H1 (cell line): ENCODE results near the gene WDR27. TPM values are rescaled to one million over a fixed set of nuclear protein-coding genes. Genes with fewer than 3 reads are reported as not detected.

Source experiments
- CTCF ChIA-PET: fragments of 300-600 bp; sonication (Branson Sonifier 250); formaldehyde crosslinking; loops from one replicate; lab custom pipeline; 2021; ENCODE audit not compliant: partially characterized antibody; lab: Charles Lee
- POLR2A ChIA-PET: fragments of 300-600 bp; sonication (Branson Sonifier 250); formaldehyde crosslinking; loops from one replicate; lab custom pipeline; 2021; ENCODE audit warnings: inconsistent platforms; ENCODE audit not compliant: partially characterized antibody; lab: Charles Lee
- DNase-seq, 2 experiments: peaks; one replicate each; pipeline versions ENCODE4 v3.0.0 to v3.0.0-alpha.2; 2010 to 2022; ENCODE audit warnings: low spot score in 2 of 2, low read depth in 1 of 2, mixed read lengths in 1 of 2
- FAIRE-seq: peaks from 2 replicates; lab custom pipeline; 2011; peaks lifted over from hg19 to GRCh38; lab: Jason Lieb, UNC
- H2AFZ ChIP-seq: 2 replicates; pipeline ENCODE4 v1.8.1; 2012; ENCODE audit warnings: low read length, inconsistent platforms
- H2AK5ac ChIP-seq: 2 replicates; pipeline ENCODE4 v1.6.1; 2013; ENCODE audit warnings: low read depth, low read length
- H2BK120ac ChIP-seq: replicated peaks from 2 replicates; pipeline ENCODE3; 2013; ENCODE audit warnings: low read depth, low read length, inconsistent platforms
- H2BK12ac ChIP-seq: 2 replicates; pipeline ENCODE4 v1.6.1; 2013; ENCODE audit warnings: low read depth, low read length
- H2BK15ac ChIP-seq: 2 replicates; pipeline ENCODE4 v1.6.1; 2013; ENCODE audit warnings: low read length
- H2BK20ac ChIP-seq: 2 replicates; pipeline ENCODE4 v1.6.1; 2013; ENCODE audit warnings: low read length
- H2BK5ac ChIP-seq: 2 replicates; pipeline ENCODE4 v1.6.1; 2013; ENCODE audit warnings: low read depth, low read length
- H3K14ac ChIP-seq: 2 replicates; pipeline ENCODE4 v1.6.1; 2013; ENCODE audit warnings: inconsistent platforms; ENCODE audit not compliant: insufficient read length
- H3K18ac ChIP-seq: 2 replicates; pipeline ENCODE4 v1.6.1; 2013; ENCODE audit warnings: low read length; ENCODE audit errors: extremely low read depth
- H3K23ac ChIP-seq: 2 replicates; pipeline ENCODE4 v1.6.1; 2013; ENCODE audit warnings: inconsistent platforms; ENCODE audit not compliant: insufficient read length
- H3K23me2 ChIP-seq: 2 replicates; pipeline ENCODE4 v1.6.1; 2013; ENCODE audit warnings: low read depth, low read length
- H3K27ac ChIP-seq: 2 replicates; pipeline ENCODE4 v1.6.1; 2011; ENCODE audit warnings: low read depth, low read length, inconsistent platforms
- H3K27me3 ChIP-seq, 4 experiments: replicated peaks in 1 of 4; 1 replicate in 1 of 4; 2 replicates in 3 of 4; pipeline versions ENCODE4 v1.6.1 to v1.8.1; 2011 to 2013; ENCODE audit warnings: low read length in 3 of 4, mild to moderate bottlenecking in 3 of 4, inconsistent platforms in 2 of 4, mixed read lengths in 2 of 4, moderate library complexity in 1 of 4; ENCODE audit not compliant: control insufficient read depth in 3 of 4, insufficient read depth in 3 of 4; ENCODE audit errors: extremely low read depth in 1 of 4
- H3K36me3 ChIP-seq, 4 experiments: 2 replicates each; pipeline versions ENCODE4 v1.6.1 to v1.8.1; 2011 to 2013; ENCODE audit warnings: mild to moderate bottlenecking in 4 of 4, low read length in 3 of 4, moderate library complexity in 2 of 4, control low read depth in 1 of 4, inconsistent platforms in 1 of 4; ENCODE audit not compliant: insufficient read depth in 4 of 4, control insufficient read depth in 2 of 4
- H3K4ac ChIP-seq: replicated peaks from 2 replicates; pipeline ENCODE3; 2013; ENCODE audit warnings: low read length, low read depth, mixed read lengths, inconsistent platforms; ENCODE audit not compliant: insufficient read length
- H3K4me1 ChIP-seq, 4 experiments: replicated peaks in 1 of 4; 1 replicate in 1 of 4; 2 replicates in 3 of 4; pipeline versions ENCODE4 v1.6.1 to v1.8.1; 2011 to 2013; ENCODE audit warnings: low read length in 3 of 4, inconsistent platforms in 2 of 4, mixed read lengths in 1 of 4; ENCODE audit not compliant: insufficient read depth in 4 of 4, control insufficient read depth in 3 of 4
- H3K4me2 ChIP-seq, 2 experiments: 2 replicates each; pipeline versions ENCODE4 v1.6.1 to v1.8.1; 2011 to 2013; ENCODE audit warnings: low read depth in 2 of 2, low read length in 2 of 2, control low read depth in 1 of 2, inconsistent platforms in 1 of 2, mild to moderate bottlenecking in 1 of 2; ENCODE audit not compliant: insufficient read depth in 1 of 2
- H3K4me3 ChIP-seq, 4 experiments: fragments of 200-600, 300-600 bp in 1 of 4; sonication (generic), shearing (Covaris generic), sonication (Bioruptor Twin) in 1 of 4; 2 replicates each; pipeline versions ENCODE4 v1.5.1 to v1.8.1; 2011 to 2016; ENCODE audit warnings: low read length in 4 of 4, low read depth in 3 of 4, control low read depth in 2 of 4, inconsistent platforms in 2 of 4, mild to moderate bottlenecking in 2 of 4, mixed read lengths in 1 of 4, moderate library complexity in 1 of 4; ENCODE audit not compliant: insufficient read depth in 2 of 4; ENCODE audit errors: extremely low read depth in 1 of 4
- H3K56ac ChIP-seq: replicated peaks from 2 replicates; pipeline ENCODE3; 2013; ENCODE audit warnings: low read depth, mild to moderate bottlenecking, mixed read lengths, low read length, inconsistent platforms; ENCODE audit not compliant: insufficient read length
- H3K79me1 ChIP-seq: 2 replicates; pipeline ENCODE4 v1.6.1; 2013; ENCODE audit warnings: low read depth, low read length, control low read depth
- H3K79me2 ChIP-seq, 2 experiments: 2 replicates each; pipeline versions ENCODE4 v1.6.1 to v1.8.1; 2012 to 2013; ENCODE audit warnings: low read length in 2 of 2, mild to moderate bottlenecking in 2 of 2, inconsistent platforms in 1 of 2; ENCODE audit not compliant: insufficient read depth in 2 of 2, control insufficient read depth in 1 of 2
- H3K9ac ChIP-seq, 4 experiments: replicated peaks in 1 of 4; 1 replicate in 1 of 4; 2 replicates in 3 of 4; pipeline versions ENCODE4 v1.6.1 to v1.8.1; 2011 to 2013; ENCODE audit warnings: low read depth in 3 of 4, low read length in 3 of 4, control low read depth in 2 of 4, mild to moderate bottlenecking in 2 of 4, moderate library complexity in 2 of 4, inconsistent platforms in 1 of 4; ENCODE audit errors: extremely low read depth in 1 of 4
- H3K9me3 ChIP-seq, 2 experiments: 2 replicates each; pipeline versions ENCODE4 v1.6.1 to v1.8.1; 2012 to 2013; ENCODE audit warnings: mild to moderate bottlenecking in 2 of 2, moderate library complexity in 2 of 2, control low read depth in 1 of 2, inconsistent platforms in 1 of 2, low read depth in 1 of 2, low read length in 1 of 2, mixed read lengths in 1 of 2; ENCODE audit not compliant: insufficient read depth in 2 of 2
- H4K20me1 ChIP-seq, 2 experiments: replicated peaks in 1 of 2; 2 replicates each; pipeline versions ENCODE3 to v1.8.1; 2011 to 2013; ENCODE audit warnings: inconsistent platforms in 2 of 2, low read length in 2 of 2, mild to moderate bottlenecking in 1 of 2; ENCODE audit not compliant: insufficient read depth in 2 of 2, control insufficient read depth in 1 of 2
- H4K5ac ChIP-seq: 2 replicates; pipeline ENCODE4 v1.6.1; 2013; ENCODE audit warnings: low read length, low read depth, mixed read lengths, inconsistent platforms; ENCODE audit not compliant: insufficient read length
- H4K8ac ChIP-seq: 2 replicates; pipeline ENCODE4 v1.8.0; 2013; ENCODE audit warnings: mild to moderate bottlenecking, moderate library complexity, low read length, inconsistent platforms; ENCODE audit not compliant: insufficient read depth; ENCODE audit errors: extremely low read depth
- H4K91ac ChIP-seq: replicated peaks from 2 replicates; pipeline ENCODE3; 2013; ENCODE audit warnings: low read length, mixed read lengths, inconsistent platforms; ENCODE audit not compliant: insufficient read length
- CBX8 ChIP-seq: fragments of 300-800, 300-1000 bp; sonication (generic); IDR thresholded peaks from 2 replicates; pipeline ENCODE4 v1.7.1; 2016; ENCODE audit warnings: low read depth, low read length, borderline replicate concordance
- CTBP2 ChIP-seq: IDR thresholded peaks from 2 replicates; pipeline ENCODE4 v1.7.0; 2011; ENCODE audit warnings: borderline replicate concordance, mild to moderate bottlenecking, moderate library complexity, mixed read lengths, low read length; ENCODE audit not compliant: insufficient read depth, insufficient read length
- EP300 ChIP-seq, 2 experiments: IDR thresholded peaks; 1 replicate in 1 of 2; 2 replicates in 1 of 2; pipeline ENCODE4 v1.6.1; 2011 to 2012; ENCODE audit warnings: low read depth in 2 of 2, low read length in 2 of 2, mild to moderate bottlenecking in 2 of 2, borderline replicate concordance in 1 of 2, inconsistent platforms in 1 of 2, moderate library complexity in 1 of 2
- HDAC6 ChIP-seq: IDR thresholded peaks from one replicate; pipeline ENCODE4 v1.7.1; 2012; ENCODE audit warnings: low read depth, mild to moderate bottlenecking, inconsistent platforms, low read length, moderate library complexity
- KDM1A ChIP-seq: fragments of 200-600, 300-600 bp; sonication (generic); IDR thresholded peaks from 2 replicates; pipeline ENCODE4 v1.7.1; 2016; ENCODE audit warnings: mild to moderate bottlenecking, low read length, borderline replicate concordance
- PHF8 ChIP-seq: fragments of 200-600 bp; sonication (generic); conservative IDR thresholded peaks from 2 replicates; pipeline ENCODE4 v1.7.1; 2012; ENCODE audit warnings: low read depth, mild to moderate bottlenecking, inconsistent platforms, low read length, moderate library complexity
- RAD21 ChIP-seq, 2 experiments: IDR thresholded peaks in 1 of 2; conservative IDR thresholded peaks in 1 of 2; 2 replicates each; pipeline ENCODE4 v1.6.1; 2011; ENCODE audit warnings: low read depth in 2 of 2, low read length in 2 of 2, improper control_type of control experiment in 1 of 2, inconsistent platforms in 1 of 2, mild to moderate bottlenecking in 1 of 2, moderate library complexity in 1 of 2
- RNF2 ChIP-seq: fragments of 200-900, 300-1000 bp; sonication (generic); IDR thresholded peaks from 2 replicates; pipeline ENCODE4 v1.7.1; 2016; ENCODE audit warnings: borderline replicate concordance, low read depth, mild to moderate bottlenecking, antibody characterized with exemption, low read length; ENCODE audit not compliant: poor library complexity, severe bottlenecking; ENCODE audit errors: missing control alignments
- USF2 ChIP-seq: IDR thresholded peaks from 2 replicates; pipeline ENCODE4 v1.6.1; 2011; ENCODE audit warnings: low read length, improper control_type of control experiment
- WGBS, 2 experiments: shearing (Covaris generic) in 1 of 2; methylation state at CpG; one replicate each; pipeline versions ENCODE4 v1.1.6 to v1.1.7; 2013 to 2015; ENCODE audit warnings: low lambda C conversion rate in 2 of 2, mixed read lengths in 2 of 2, inconsistent platforms in 1 of 2, low coverage in 1 of 2, missing lambda C conversion rate in 1 of 2; ENCODE audit not compliant: insufficient replicate concordance in 2 of 2, insufficient coverage in 1 of 2, insufficient read length in 1 of 2; ENCODE audit errors: extremely low coverage in 1 of 2, missing lambda C conversion rate in 1 of 2; 5-methylcytosine and 5-hydroxymethylcytosine counted together
- polyA plus RNA-seq, 7 experiments: library from polyadenylated mRNA; depleted of rRNA in 3 of 7; stranded (reverse) in 5 of 7; unstranded in 2 of 7; fragments of >200 nt in 5 of 7; fragments of 200-250 nt in 2 of 7; gene quantifications; 1 replicate in 5 of 7; 2 replicates in 1 of 7; 4 replicates in 1 of 7; pipeline versions ENCODE4 v1.2.1 to v1.2.3, GENCODE V29; 2011 to 2013; ENCODE audit warnings: missing spikeins in 2 of 7, mixed read lengths in 2 of 7
- total RNA-seq: library from RNA; stranded (reverse); fragmentation: NEBNext Ultra II Directional; extraction: Animal tissue kit (Norgen Biotek cat#: 25700); gene quantifications from 2 replicates; pipeline ENCODE4 v1.2.1, GENCODE V29; 2021

Gene WDR27
- total and polyA plus RNA-seq, 2 of the 8 experiments (the other 6 are each of a cell fraction or from before 2014, with no cell fraction given), result 53.6 to 68.6 TPM

DNA sequence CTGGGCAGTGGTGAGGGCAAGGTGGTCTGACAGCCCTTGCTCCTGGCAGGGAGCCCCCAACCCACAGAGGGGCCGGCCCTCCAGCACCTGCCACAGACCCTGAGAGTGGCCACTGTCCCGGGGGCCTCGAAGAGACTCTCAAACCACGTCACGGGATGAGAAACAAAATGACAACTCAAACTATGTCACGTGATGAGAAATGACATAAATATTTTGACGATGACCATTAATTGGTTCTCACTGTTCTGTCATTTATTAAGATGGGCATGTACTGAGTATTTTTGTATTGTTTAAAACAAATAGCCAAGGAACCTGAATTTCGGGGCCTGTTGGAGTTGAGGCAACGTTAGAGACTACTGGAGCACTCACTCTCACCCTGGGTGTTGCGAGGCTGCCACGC is 135.5 kb downstream of the WDR27 start:
- Histone ChIP-seq H3K18ac (no peak overlapping the region), H3K14ac (no peak overlapping the region), H4K5ac (no peak overlapping the region), H3K27me3 (no peaks in the 10 kb centered on the region), H2BK15ac (no peak overlapping the region), H3K4me3 (no peak overlapping the region), H3K79me2 (no peaks in the 10 kb centered on the region), H3K9me3 (no peaks in the 10 kb centered on the region), H2AFZ (no peak overlapping the region)
- CTCF ChIA-PET, result interaction anchor here (1.2 kb wide), 1 partner anchor 9 kb away, joined by 5 read pairs; no protein-coding TSS in a partner anchor
- DNase-seq (no peak), FAIRE-seq (no peak)
- no peak for TF ChIP-seq KDM1A
- TF ChIP-seq RAD21 (IDR thresholded peaks at IDR 0.05 in 1 of 2, conservative IDR thresholded peaks at IDR 0.05 in 1 of 2; ENCODE audit: low read depth in 2 of 2, low read length in 2 of 2), result no peak
- no peak for TF ChIP-seq CTBP2
- no peak for TF ChIP-seq EP300 (IDR thresholded peaks at IDR 0.05; ENCODE audit: borderline replicate concordance in 1 of 2, low read depth in 2 of 2, low read length in 2 of 2)
- no peak for TF ChIP-seq PHF8
- no peak for TF ChIP-seq HDAC6
- no peak for TF ChIP-seq USF2
- TF ChIP-seq RNF2, result no peak
- TF ChIP-seq CBX8, result no peak
- TF ChIP-seq, all 59 proteins: peak for 0
- Histone ChIP-seq H3K36me3 (peaks cover 0 to 2% (median 0%) of the 10 kb centered on the region in 4 experiments; a peak in 1 of 8 replicates), H3K23ac (no peak overlapping the region), H3K56ac (no peak overlapping the region), H4K91ac (no peak overlapping the region), H3K9ac (no peak overlapping the region), H2AK5ac (no peak overlapping the region), H2BK12ac (no peak overlapping the region), H3K27ac (no peak overlapping the region), H3K79me1 (no peaks in the 10 kb centered on the region), H3K23me2 (no peaks in the 10 kb centered on the region), H3K4me2 (no peak overlapping the region), H2BK120ac (no peak overlapping the region), H3K4me1 (no peaks in the 10 kb centered on the region), H4K8ac (no peak overlapping the region), H2BK5ac (no peak overlapping the region), H2BK20ac (no peak overlapping the region), H4K20me1 (no peaks in the 10 kb centered on the region), H3K4ac (no peak overlapping the region)
- 75% methylated on average over 11 of the region's 11 CpGs; no CpG with 5 or more reads in 1 of the 2 experiments for WGBS, 2 experiments
- POLR2A ChIA-PET, result interaction anchor here (0.7 kb wide), 1 partner anchor 8 kb away, joined by 3 read pairs; no protein-coding TSS in a partner anchor
